ENCODE data around the gene RNF10. TPM values are rescaled to one million over a fixed set of nuclear protein-coding genes. Genes with fewer than 3 reads are reported as not detected.

Gene RNF10
- polyA plus RNA-seq, 2 donors, result 110 to 288 TPM

DNA sequence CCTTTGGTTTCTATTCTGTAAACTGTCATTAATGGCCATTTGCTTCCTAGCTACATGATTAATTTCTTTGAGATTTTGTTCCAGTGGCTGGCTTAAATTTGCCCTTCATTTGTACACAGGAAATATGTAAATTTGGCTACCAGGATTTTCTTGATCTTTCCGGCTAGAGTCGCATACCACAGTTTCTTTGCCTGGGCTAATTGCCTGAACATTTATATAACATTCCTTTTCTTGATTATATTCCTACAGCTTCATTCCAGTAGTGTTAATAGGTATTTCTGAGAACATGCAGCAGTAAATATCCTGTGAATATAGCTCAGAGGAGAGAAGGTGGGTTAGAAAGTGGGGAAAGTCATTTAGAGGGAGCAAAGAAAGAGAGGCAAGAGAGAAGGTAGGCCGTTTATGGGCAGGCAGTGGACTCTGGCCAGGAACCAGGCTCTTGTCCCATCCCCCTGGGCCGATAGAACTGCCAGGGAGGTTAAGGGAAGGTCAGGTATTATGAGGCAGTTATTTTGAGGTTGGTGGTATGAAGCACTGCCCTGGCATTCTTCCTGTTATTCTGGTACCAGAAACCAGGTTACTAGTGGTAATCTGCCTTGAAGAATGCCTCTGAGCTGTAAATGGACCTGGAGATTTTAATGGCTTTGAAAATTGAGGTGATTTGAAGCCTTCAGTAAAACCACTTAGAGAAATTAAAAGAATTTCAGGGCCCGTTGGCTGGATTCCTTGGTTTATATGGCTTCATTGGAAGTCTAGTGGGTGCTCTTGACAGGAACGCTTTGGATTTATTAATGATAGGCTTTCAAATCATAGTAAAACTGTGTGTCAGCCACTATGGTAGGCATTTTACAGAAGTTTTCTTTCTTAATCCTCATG lies 4.4 kb downstream of the RNF10 start:
- Histone ChIP-seq H3K4me1 (ENCODE audit: control insufficient read depth in 2 of 2, insufficient read depth in 2 of 2, low read length in 1 of 2) (peaks cover 3 to 5% of the 10 kb centered on the region in 2 donors), H3K4me3 (ENCODE audit: low read depth in 1 of 2, low read length in 2 of 2) (peak overlapping the region in 1 of 2 donors; percentile 89), H3K9me3 (ENCODE audit: control insufficient read depth in 2 of 2, insufficient read depth in 1 of 2, low read depth in 1 of 2, low read length in 1 of 2) (no peaks in the 10 kb centered on the region), H3K27ac (ENCODE audit: low read depth in 2 of 2, low read length in 1 of 2) (peak overlapping the region; percentile 76 to 86), H3K27me3 (ENCODE audit: control insufficient read depth in 1 of 2, insufficient read depth in 2 of 2, low read length in 2 of 2) (no peaks in the 10 kb centered on the region), H3K36me3 (ENCODE audit: control insufficient read depth in 2 of 2, insufficient read depth in 2 of 2, low read length in 1 of 2) (no peaks in the 10 kb centered on the region)
- WGBS, 2 donors, result 14 to 16% methylated on average over 6 of the region's 6 CpGs

DNA sequence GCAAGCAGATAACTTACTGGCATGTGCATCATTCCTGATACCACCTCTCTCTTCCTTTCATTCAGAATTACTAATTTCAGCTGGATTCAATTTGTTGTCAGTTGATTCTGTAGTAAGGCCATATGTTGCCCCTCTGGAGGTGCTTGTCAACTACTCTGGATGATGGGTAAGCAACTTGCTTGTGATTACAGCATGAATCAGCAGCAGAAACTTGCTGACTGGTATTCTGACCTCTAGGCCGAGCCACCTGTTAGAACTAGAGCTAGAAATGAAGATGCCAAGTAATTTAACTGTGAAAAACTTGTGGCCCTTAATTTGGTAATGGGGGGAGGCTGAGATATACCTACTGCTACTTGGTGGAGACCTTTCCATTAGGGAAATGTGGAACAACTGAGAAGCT lies 5.1 kb downstream of the RNF10 start:
- Histone ChIP-seq H3K4me3 (ENCODE audit: low read depth in 1 of 2, low read length in 2 of 2) (no peak overlapping the region), H3K27ac (ENCODE audit: low read depth in 2 of 2, low read length in 1 of 2) (peak overlapping the region; percentile 73 to 76), H3K36me3 (ENCODE audit: control insufficient read depth in 2 of 2, insufficient read depth in 2 of 2, low read length in 1 of 2) (no peaks in the 10 kb centered on the region), H3K9me3 (ENCODE audit: control insufficient read depth in 2 of 2, insufficient read depth in 1 of 2, low read depth in 1 of 2, low read length in 1 of 2) (no peaks in the 10 kb centered on the region), H3K27me3 (ENCODE audit: control insufficient read depth in 1 of 2, insufficient read depth in 2 of 2, low read length in 2 of 2) (no peaks in the 10 kb centered on the region), H3K4me1 (ENCODE audit: control insufficient read depth in 2 of 2, insufficient read depth in 2 of 2, low read length in 1 of 2) (peaks cover 3 to 5% of the 10 kb centered on the region in 2 donors)
- WGBS, 2 donors, result 27 to 46% methylated on average over 1 of the region's 1 CpG

DNA sequence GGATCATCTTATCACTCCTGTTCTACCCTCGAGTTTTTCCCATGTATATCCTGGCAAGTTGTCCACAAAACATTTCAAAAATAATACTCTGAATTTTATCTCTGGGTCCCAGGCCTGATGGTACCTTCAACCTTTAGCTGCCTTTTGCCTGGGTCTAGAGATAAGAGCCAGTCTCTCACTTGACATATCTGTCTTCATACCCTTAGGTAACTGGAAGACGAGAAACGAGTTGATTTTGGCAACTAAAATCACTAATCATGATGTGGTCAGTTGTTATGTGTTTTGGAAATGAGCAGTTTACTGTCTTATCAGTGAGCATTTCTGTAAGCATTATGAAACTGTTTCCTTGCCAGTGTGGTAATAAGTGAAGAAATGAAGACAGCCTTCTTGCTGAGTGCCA lies 6.3 kb downstream of the RNF10 start:
- Histone ChIP-seq H3K4me3 (ENCODE audit: low read depth in 1 of 2, low read length in 2 of 2) (no peak overlapping the region), H3K27me3 (ENCODE audit: control insufficient read depth in 1 of 2, insufficient read depth in 2 of 2, low read length in 2 of 2) (no peaks in the 10 kb centered on the region), H3K36me3 (ENCODE audit: control insufficient read depth in 2 of 2, insufficient read depth in 2 of 2, low read length in 1 of 2) (no peaks in the 10 kb centered on the region), H3K4me1 (ENCODE audit: control insufficient read depth in 2 of 2, insufficient read depth in 2 of 2, low read length in 1 of 2) (peaks cover 3 to 5% of the 10 kb centered on the region in 2 donors), H3K27ac (ENCODE audit: low read depth in 2 of 2, low read length in 1 of 2) (peak overlapping the region in 1 of 2 donors; percentile 18), H3K9me3 (ENCODE audit: control insufficient read depth in 2 of 2, insufficient read depth in 1 of 2, low read depth in 1 of 2, low read length in 1 of 2) (no peaks in the 10 kb centered on the region)
- WGBS, 2 donors, result 16 to 21% methylated on average over 3 of the region's 3 CpGs

DNA sequence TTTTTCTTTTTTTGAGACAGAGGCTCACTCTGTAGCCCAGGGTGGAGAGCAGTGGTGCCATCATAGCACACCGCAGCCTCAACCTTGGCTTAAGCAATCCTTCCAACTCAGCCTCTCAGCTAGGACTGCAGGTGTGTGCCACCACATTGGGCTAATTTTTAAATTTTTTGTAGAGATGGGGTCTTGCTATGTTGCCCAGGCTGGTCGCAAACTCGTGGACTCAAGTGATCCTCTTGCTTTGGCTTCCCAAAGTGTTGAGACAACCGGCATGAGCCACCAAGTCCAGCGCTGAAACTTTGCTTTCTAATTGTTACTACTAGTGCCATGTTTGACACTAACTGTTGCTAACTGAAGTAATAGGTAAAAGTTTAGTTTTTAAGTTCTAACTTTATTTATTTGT lies 8.0 kb downstream of the RNF10 start:
- WGBS, 2 donors, result 95 to 98% methylated on average over 5 of the region's 5 CpGs
- no peak overlapping the region for H3K4me3 ChIP-seq (ENCODE audit: low read depth in 1 of 2, low read length in 2 of 2)
- H3K4me1 ChIP-seq (ENCODE audit: control insufficient read depth in 2 of 2, insufficient read depth in 2 of 2, low read length in 1 of 2), result peaks cover under 1 to 2% of the 10 kb centered on the region in 2 donors
- no peak overlapping the region for H3K27ac ChIP-seq (ENCODE audit: low read depth in 2 of 2, low read length in 1 of 2)
- H3K36me3 ChIP-seq (ENCODE audit: control insufficient read depth in 2 of 2, insufficient read depth in 2 of 2, low read length in 1 of 2), result peaks cover 0 to 3% of the 10 kb centered on the region in 2 donors
- no peaks in the 10 kb centered on the region for H3K27me3 ChIP-seq (ENCODE audit: control insufficient read depth in 1 of 2, insufficient read depth in 2 of 2, low read length in 2 of 2)
- no peaks in the 10 kb centered on the region for H3K9me3 ChIP-seq (ENCODE audit: control insufficient read depth in 2 of 2, insufficient read depth in 1 of 2, low read depth in 1 of 2, low read length in 1 of 2)

DNA sequence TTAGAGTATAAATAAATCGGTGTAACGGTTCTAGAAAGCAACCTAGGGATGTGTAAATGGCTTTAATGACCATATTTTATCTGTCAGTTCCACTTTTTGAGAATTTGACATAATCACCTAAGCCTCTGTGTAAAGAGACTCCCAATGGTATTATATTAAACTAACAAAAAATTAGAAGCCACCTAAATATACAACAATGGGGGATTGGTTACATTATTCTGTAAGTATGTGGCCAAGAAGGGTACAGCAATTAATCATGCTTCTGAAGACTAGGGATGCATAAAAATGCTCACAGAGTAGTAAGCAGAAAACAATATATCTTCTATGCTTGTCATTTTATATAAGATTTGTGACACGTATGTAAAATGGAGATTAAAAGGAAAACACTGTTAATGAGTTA lies 10.5 kb downstream of the RNF10 start:
- Histone ChIP-seq H3K4me3 (ENCODE audit: low read depth in 1 of 2, low read length in 2 of 2) (no peak overlapping the region), H3K4me1 (ENCODE audit: control insufficient read depth in 2 of 2, insufficient read depth in 2 of 2, low read length in 1 of 2) (no peaks in the 10 kb centered on the region), H3K36me3 (ENCODE audit: control insufficient read depth in 2 of 2, insufficient read depth in 2 of 2, low read length in 1 of 2) (peaks cover 0 to 14% of the 10 kb centered on the region in 2 donors), H3K27ac (ENCODE audit: low read depth in 2 of 2, low read length in 1 of 2) (no peak overlapping the region), H3K27me3 (ENCODE audit: control insufficient read depth in 1 of 2, insufficient read depth in 2 of 2, low read length in 2 of 2) (no peaks in the 10 kb centered on the region), H3K9me3 (ENCODE audit: control insufficient read depth in 2 of 2, insufficient read depth in 1 of 2, low read depth in 1 of 2, low read length in 1 of 2) (no peaks in the 10 kb centered on the region)
- 65 to 75% methylated on average over 3 of the region's 3 CpGs for WGBS, 2 donors

DNA sequence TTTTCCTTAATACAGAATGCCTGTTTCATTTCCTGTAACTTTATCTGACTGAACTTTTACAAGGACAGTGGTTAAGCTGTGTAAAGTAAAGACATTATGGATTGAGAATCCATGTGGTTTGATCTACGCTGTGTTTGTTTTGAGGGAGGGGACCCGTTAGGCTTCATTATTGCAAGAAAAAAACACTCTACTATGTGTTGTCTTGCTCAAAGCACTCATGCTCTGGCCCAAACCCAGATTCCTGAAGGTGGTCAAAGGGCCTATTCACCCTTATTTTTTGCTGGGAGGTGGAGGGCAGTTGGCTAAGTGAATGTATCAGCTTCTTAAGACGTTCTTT lies 11.9 kb downstream of the RNF10 start:
- H3K36me3 ChIP-seq (ENCODE audit: control insufficient read depth in 2 of 2, insufficient read depth in 2 of 2, low read length in 1 of 2), result peaks cover 3 to 14% of the 10 kb centered on the region in 2 donors

DNA sequence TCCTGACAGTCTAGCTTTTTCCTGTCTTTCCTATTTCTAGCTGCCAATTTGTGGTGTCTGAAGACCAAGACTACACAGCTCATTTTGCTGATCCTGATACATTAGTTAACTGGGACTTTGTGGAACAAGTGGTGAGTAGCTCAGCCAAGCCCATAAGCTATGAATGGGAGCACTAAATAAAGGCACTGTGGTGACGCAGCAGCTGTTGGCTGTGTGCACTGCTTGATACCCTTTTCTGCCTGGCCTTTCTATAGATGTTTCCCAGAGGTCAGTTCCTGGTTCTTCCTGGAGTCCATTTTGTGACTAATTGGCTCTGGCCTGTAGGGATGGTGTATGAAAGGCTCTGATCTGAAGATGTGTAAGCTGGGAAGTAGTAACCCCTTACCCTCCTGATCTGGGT lies 20.5 kb downstream of the RNF10 start:
- no peaks in the 10 kb centered on the region for H3K9me3 ChIP-seq (ENCODE audit: control insufficient read depth in 2 of 2, insufficient read depth in 1 of 2, low read depth in 1 of 2, low read length in 1 of 2)
- 74 to 79% methylated on average over 1 of the region's 1 CpG for WGBS, 2 donors
- no peaks in the 10 kb centered on the region for H3K4me1 ChIP-seq (ENCODE audit: control insufficient read depth in 2 of 2, insufficient read depth in 2 of 2, low read length in 1 of 2)
- H3K36me3 ChIP-seq (ENCODE audit: control insufficient read depth in 2 of 2, insufficient read depth in 2 of 2, low read length in 1 of 2), result peaks cover 10 to 23% of the 10 kb centered on the region in 2 donors
- no peak overlapping the region for H3K4me3 ChIP-seq (ENCODE audit: low read depth in 1 of 2, low read length in 2 of 2)
- H3K27me3 ChIP-seq (ENCODE audit: control insufficient read depth in 1 of 2, insufficient read depth in 2 of 2, low read length in 2 of 2), result no peaks in the 10 kb centered on the region
- H3K27ac ChIP-seq (ENCODE audit: low read depth in 2 of 2, low read length in 1 of 2), result no peak overlapping the region

More for the DNA sequence above, 11.9 kb downstream of the RNF10 start:
- 65 to 69% methylated on average over 3 of the region's 3 CpGs for WGBS, 2 donors
- Histone ChIP-seq H3K27ac (ENCODE audit: low read depth in 2 of 2, low read length in 1 of 2) (no peak overlapping the region), H3K27me3 (ENCODE audit: control insufficient read depth in 1 of 2, insufficient read depth in 2 of 2, low read length in 2 of 2) (no peaks in the 10 kb centered on the region), H3K4me3 (ENCODE audit: low read depth in 1 of 2, low read length in 2 of 2) (no peak overlapping the region), H3K9me3 (ENCODE audit: control insufficient read depth in 2 of 2, insufficient read depth in 1 of 2, low read depth in 1 of 2, low read length in 1 of 2) (no peaks in the 10 kb centered on the region), H3K4me1 (ENCODE audit: control insufficient read depth in 2 of 2, insufficient read depth in 2 of 2, low read length in 1 of 2) (no peaks in the 10 kb centered on the region)

DNA sequence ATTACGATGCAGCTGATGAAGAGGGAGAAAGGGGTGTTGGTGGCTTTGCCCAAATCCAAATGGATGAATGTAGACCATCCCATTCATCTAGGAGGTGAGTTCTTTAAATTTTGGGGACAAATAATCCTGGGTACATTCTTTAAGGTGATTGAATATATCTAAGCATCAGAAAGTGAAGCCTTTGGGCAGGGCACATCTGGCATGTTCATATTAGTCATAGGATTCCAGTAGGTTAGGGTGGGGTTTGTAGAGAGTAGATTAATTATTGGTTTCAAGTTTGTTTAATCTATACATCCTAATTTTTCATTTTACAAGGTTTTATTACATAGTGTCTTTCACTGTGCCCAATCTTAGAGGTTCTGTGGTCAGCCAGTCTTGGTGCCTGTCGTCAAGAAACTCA lies 23.4 kb downstream of the RNF10 start:
- H3K27ac ChIP-seq (ENCODE audit: low read depth in 2 of 2, low read length in 1 of 2), result no peak overlapping the region
- H3K9me3 ChIP-seq (ENCODE audit: control insufficient read depth in 2 of 2, insufficient read depth in 1 of 2, low read depth in 1 of 2, low read length in 1 of 2), result no peaks in the 10 kb centered on the region
- no peaks in the 10 kb centered on the region for H3K27me3 ChIP-seq (ENCODE audit: control insufficient read depth in 1 of 2, insufficient read depth in 2 of 2, low read length in 2 of 2)
- H3K36me3 ChIP-seq (ENCODE audit: control insufficient read depth in 2 of 2, insufficient read depth in 2 of 2, low read length in 1 of 2), result peaks cover 9 to 24% of the 10 kb centered on the region in 2 donors
- no peaks in the 10 kb centered on the region for H3K4me1 ChIP-seq (ENCODE audit: control insufficient read depth in 2 of 2, insufficient read depth in 2 of 2, low read length in 1 of 2)
- WGBS, 2 donors, result 88 to 96% methylated on average over 2 of the region's 2 CpGs
- no peak overlapping the region for H3K4me3 ChIP-seq (ENCODE audit: low read depth in 1 of 2, low read length in 2 of 2)

DNA sequence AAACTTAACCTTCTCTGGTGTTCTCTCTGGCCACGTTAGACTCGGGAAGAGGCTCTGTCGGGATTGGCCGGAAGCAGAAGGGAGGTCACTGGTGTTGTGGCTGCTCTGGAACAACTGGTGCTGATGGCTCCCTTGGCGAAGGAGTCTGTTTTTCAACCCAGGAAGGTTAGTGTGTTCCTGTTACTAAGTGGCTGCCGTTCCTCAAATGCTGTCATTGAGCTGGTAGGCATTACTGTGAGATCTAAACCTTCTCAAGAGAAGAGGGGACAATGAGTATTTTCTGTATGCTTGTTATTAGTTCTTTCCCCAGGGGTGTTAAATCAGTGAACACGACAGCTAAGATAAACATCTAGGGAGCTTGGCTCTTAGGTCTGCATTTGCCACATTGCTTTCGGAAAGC lies 28.8 kb downstream of the RNF10 start:
- Histone ChIP-seq H3K9me3 (ENCODE audit: control insufficient read depth in 2 of 2, insufficient read depth in 1 of 2, low read depth in 1 of 2, low read length in 1 of 2) (no peaks in the 10 kb centered on the region), H3K4me1 (ENCODE audit: control insufficient read depth in 2 of 2, insufficient read depth in 2 of 2, low read length in 1 of 2) (peaks cover 0 to 3% of the 10 kb centered on the region in 2 donors), H3K4me3 (ENCODE audit: low read depth in 1 of 2, low read length in 2 of 2) (no peak overlapping the region), H3K27me3 (ENCODE audit: control insufficient read depth in 1 of 2, insufficient read depth in 2 of 2, low read length in 2 of 2) (no peaks in the 10 kb centered on the region), H3K27ac (ENCODE audit: low read depth in 2 of 2, low read length in 1 of 2) (no peak overlapping the region), H3K36me3 (ENCODE audit: control insufficient read depth in 2 of 2, insufficient read depth in 2 of 2, low read length in 1 of 2) (peaks cover 25 to 36% of the 10 kb centered on the region in 2 donors)
- 79 to 80% methylated on average over 8 of the region's 8 CpGs for WGBS, 2 donors

DNA sequence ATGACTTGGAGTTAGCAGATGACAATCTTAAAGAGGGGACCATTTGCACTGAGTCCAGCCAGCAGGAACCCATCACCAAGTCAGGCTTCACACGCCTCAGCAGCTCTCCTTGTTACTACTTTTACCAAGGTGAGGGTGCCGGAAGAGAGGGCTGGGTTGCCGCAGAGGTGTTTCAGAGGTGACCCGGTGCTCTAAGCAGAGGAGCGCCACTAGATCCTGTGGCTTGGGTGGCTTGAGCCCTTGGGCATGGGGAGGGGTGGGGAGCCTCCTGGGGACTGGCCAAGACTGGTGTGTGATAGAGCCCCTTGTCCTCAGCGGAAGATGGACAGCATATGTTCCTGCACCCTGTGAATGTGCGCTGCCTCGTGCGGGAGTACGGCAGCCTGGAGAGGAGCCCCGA lies 29.3 kb downstream of the RNF10 start:
- Histone ChIP-seq H3K4me3 (ENCODE audit: low read depth in 1 of 2, low read length in 2 of 2) (no peak overlapping the region), H3K4me1 (ENCODE audit: control insufficient read depth in 2 of 2, insufficient read depth in 2 of 2, low read length in 1 of 2) (peaks cover 0 to 3% of the 10 kb centered on the region in 2 donors), H3K9me3 (ENCODE audit: control insufficient read depth in 2 of 2, insufficient read depth in 1 of 2, low read depth in 1 of 2, low read length in 1 of 2) (no peaks in the 10 kb centered on the region), H3K27ac (ENCODE audit: low read depth in 2 of 2, low read length in 1 of 2) (peak overlapping the region in 1 of 2 donors; percentile 34), H3K27me3 (ENCODE audit: control insufficient read depth in 1 of 2, insufficient read depth in 2 of 2, low read length in 2 of 2) (no peaks in the 10 kb centered on the region), H3K36me3 (ENCODE audit: control insufficient read depth in 2 of 2, insufficient read depth in 2 of 2, low read length in 1 of 2) (peaks cover 25 to 36% of the 10 kb centered on the region in 2 donors)
- WGBS, 2 donors, result 93 to 95% methylated on average over 11 of the region's 11 CpGs
